Measurements from ENCODE around the gene HS3ST3A1.

- TF ChIP-seq ZNF274 (IDR thresholded peaks at IDR 0.05; ENCODE audit: low read depth, low read length) (no peak), SUZ12 (IDR thresholded peaks at IDR 0.05; ENCODE audit: extremely low read depth, insufficient read depth, insufficient read length) (no peak)
These were observed 139.0 kb downstream of the HS3ST3A1 start for GRCh38 chr17:13462673-13463124.
